ENCODE measurements around the gene ENOX2.

GRCh38 chrX:130738638-130739195 lies 164.3 kb downstream of the ENOX2 start:
- TF ChIP-seq CTCF (IDR thresholded peaks at IDR 0.05) (no peak), POLR2A (IDR thresholded peaks at IDR 0.05) (no peak), POLR2AphosphoS5 (IDR thresholded peaks at IDR 0.05) (no peak)
